H1 (cell line): Measurements from ENCODE around the gene GPC6. TPM values are rescaled to one million over a fixed set of nuclear protein-coding genes. Genes with fewer than 3 reads are reported as not detected.

Source experiments
- CTCF ChIA-PET: fragments of 300-600 bp; sonication (Branson Sonifier 250); formaldehyde crosslinking; loops from one replicate; lab custom pipeline; 2021; ENCODE audit not compliant: partially characterized antibody; lab: Charles Lee
- POLR2A ChIA-PET: fragments of 300-600 bp; sonication (Branson Sonifier 250); formaldehyde crosslinking; loops from one replicate; lab custom pipeline; 2021; ENCODE audit warnings: inconsistent platforms; ENCODE audit not compliant: partially characterized antibody; lab: Charles Lee
- DNase-seq, 2 experiments: peaks; one replicate each; pipeline versions ENCODE4 v3.0.0 to v3.0.0-alpha.2; 2010 to 2022; ENCODE audit warnings: low spot score in 2 of 2, low read depth in 1 of 2, mixed read lengths in 1 of 2
- FAIRE-seq: peaks from 2 replicates; lab custom pipeline; 2011; peaks lifted over from hg19 to GRCh38; lab: Jason Lieb, UNC
- H2AFZ ChIP-seq: 2 replicates; pipeline ENCODE4 v1.8.1; 2012; ENCODE audit warnings: low read length, inconsistent platforms
- H2AK5ac ChIP-seq: 2 replicates; pipeline ENCODE4 v1.6.1; 2013; ENCODE audit warnings: low read depth, low read length
- H2BK120ac ChIP-seq: replicated peaks from 2 replicates; pipeline ENCODE3; 2013; ENCODE audit warnings: low read depth, low read length, inconsistent platforms
- H2BK12ac ChIP-seq: 2 replicates; pipeline ENCODE4 v1.6.1; 2013; ENCODE audit warnings: low read depth, low read length
- H2BK15ac ChIP-seq: 2 replicates; pipeline ENCODE4 v1.6.1; 2013; ENCODE audit warnings: low read length
- H2BK20ac ChIP-seq: 2 replicates; pipeline ENCODE4 v1.6.1; 2013; ENCODE audit warnings: low read length
- H2BK5ac ChIP-seq: 2 replicates; pipeline ENCODE4 v1.6.1; 2013; ENCODE audit warnings: low read depth, low read length
- H3K14ac ChIP-seq: 2 replicates; pipeline ENCODE4 v1.6.1; 2013; ENCODE audit warnings: inconsistent platforms; ENCODE audit not compliant: insufficient read length
- H3K18ac ChIP-seq: 2 replicates; pipeline ENCODE4 v1.6.1; 2013; ENCODE audit warnings: low read length; ENCODE audit errors: extremely low read depth
- H3K23ac ChIP-seq: 2 replicates; pipeline ENCODE4 v1.6.1; 2013; ENCODE audit warnings: inconsistent platforms; ENCODE audit not compliant: insufficient read length
- H3K23me2 ChIP-seq: 2 replicates; pipeline ENCODE4 v1.6.1; 2013; ENCODE audit warnings: low read depth, low read length
- H3K27ac ChIP-seq: 2 replicates; pipeline ENCODE4 v1.6.1; 2011; ENCODE audit warnings: low read depth, low read length, inconsistent platforms
- H3K27me3 ChIP-seq, 4 experiments: replicated peaks in 1 of 4; 1 replicate in 1 of 4; 2 replicates in 3 of 4; pipeline versions ENCODE4 v1.6.1 to v1.8.1; 2011 to 2013; ENCODE audit warnings: low read length in 3 of 4, mild to moderate bottlenecking in 3 of 4, inconsistent platforms in 2 of 4, mixed read lengths in 2 of 4, moderate library complexity in 1 of 4; ENCODE audit not compliant: control insufficient read depth in 3 of 4, insufficient read depth in 3 of 4; ENCODE audit errors: extremely low read depth in 1 of 4
- H3K36me3 ChIP-seq, 4 experiments: 2 replicates each; pipeline versions ENCODE4 v1.6.1 to v1.8.1; 2011 to 2013; ENCODE audit warnings: mild to moderate bottlenecking in 4 of 4, low read length in 3 of 4, moderate library complexity in 2 of 4, control low read depth in 1 of 4, inconsistent platforms in 1 of 4; ENCODE audit not compliant: insufficient read depth in 4 of 4, control insufficient read depth in 2 of 4
- H3K4ac ChIP-seq: replicated peaks from 2 replicates; pipeline ENCODE3; 2013; ENCODE audit warnings: low read length, low read depth, mixed read lengths, inconsistent platforms; ENCODE audit not compliant: insufficient read length
- H3K4me1 ChIP-seq, 4 experiments: replicated peaks in 1 of 4; 1 replicate in 1 of 4; 2 replicates in 3 of 4; pipeline versions ENCODE4 v1.6.1 to v1.8.1; 2011 to 2013; ENCODE audit warnings: low read length in 3 of 4, inconsistent platforms in 2 of 4, mixed read lengths in 1 of 4; ENCODE audit not compliant: insufficient read depth in 4 of 4, control insufficient read depth in 3 of 4
- H3K4me2 ChIP-seq, 2 experiments: 2 replicates each; pipeline versions ENCODE4 v1.6.1 to v1.8.1; 2011 to 2013; ENCODE audit warnings: low read depth in 2 of 2, low read length in 2 of 2, control low read depth in 1 of 2, inconsistent platforms in 1 of 2, mild to moderate bottlenecking in 1 of 2; ENCODE audit not compliant: insufficient read depth in 1 of 2
- H3K4me3 ChIP-seq, 4 experiments: fragments of 200-600, 300-600 bp in 1 of 4; sonication (generic), shearing (Covaris generic), sonication (Bioruptor Twin) in 1 of 4; 2 replicates each; pipeline versions ENCODE4 v1.5.1 to v1.8.1; 2011 to 2016; ENCODE audit warnings: low read length in 4 of 4, low read depth in 3 of 4, control low read depth in 2 of 4, inconsistent platforms in 2 of 4, mild to moderate bottlenecking in 2 of 4, mixed read lengths in 1 of 4, moderate library complexity in 1 of 4; ENCODE audit not compliant: insufficient read depth in 2 of 4; ENCODE audit errors: extremely low read depth in 1 of 4
- H3K56ac ChIP-seq: replicated peaks from 2 replicates; pipeline ENCODE3; 2013; ENCODE audit warnings: low read depth, mild to moderate bottlenecking, mixed read lengths, low read length, inconsistent platforms; ENCODE audit not compliant: insufficient read length
- H3K79me1 ChIP-seq: 2 replicates; pipeline ENCODE4 v1.6.1; 2013; ENCODE audit warnings: low read depth, low read length, control low read depth
- H3K79me2 ChIP-seq, 2 experiments: 2 replicates each; pipeline versions ENCODE4 v1.6.1 to v1.8.1; 2012 to 2013; ENCODE audit warnings: low read length in 2 of 2, mild to moderate bottlenecking in 2 of 2, inconsistent platforms in 1 of 2; ENCODE audit not compliant: insufficient read depth in 2 of 2, control insufficient read depth in 1 of 2
- H3K9ac ChIP-seq, 4 experiments: replicated peaks in 1 of 4; 1 replicate in 1 of 4; 2 replicates in 3 of 4; pipeline versions ENCODE4 v1.6.1 to v1.8.1; 2011 to 2013; ENCODE audit warnings: low read depth in 3 of 4, low read length in 3 of 4, control low read depth in 2 of 4, mild to moderate bottlenecking in 2 of 4, moderate library complexity in 2 of 4, inconsistent platforms in 1 of 4; ENCODE audit errors: extremely low read depth in 1 of 4
- H3K9me3 ChIP-seq, 2 experiments: 2 replicates each; pipeline versions ENCODE4 v1.6.1 to v1.8.1; 2012 to 2013; ENCODE audit warnings: mild to moderate bottlenecking in 2 of 2, moderate library complexity in 2 of 2, control low read depth in 1 of 2, inconsistent platforms in 1 of 2, low read depth in 1 of 2, low read length in 1 of 2, mixed read lengths in 1 of 2; ENCODE audit not compliant: insufficient read depth in 2 of 2
- H4K20me1 ChIP-seq, 2 experiments: replicated peaks in 1 of 2; 2 replicates each; pipeline versions ENCODE3 to v1.8.1; 2011 to 2013; ENCODE audit warnings: inconsistent platforms in 2 of 2, low read length in 2 of 2, mild to moderate bottlenecking in 1 of 2; ENCODE audit not compliant: insufficient read depth in 2 of 2, control insufficient read depth in 1 of 2
- H4K5ac ChIP-seq: 2 replicates; pipeline ENCODE4 v1.6.1; 2013; ENCODE audit warnings: low read length, low read depth, mixed read lengths, inconsistent platforms; ENCODE audit not compliant: insufficient read length
- H4K8ac ChIP-seq: 2 replicates; pipeline ENCODE4 v1.8.0; 2013; ENCODE audit warnings: mild to moderate bottlenecking, moderate library complexity, low read length, inconsistent platforms; ENCODE audit not compliant: insufficient read depth; ENCODE audit errors: extremely low read depth
- H4K91ac ChIP-seq: replicated peaks from 2 replicates; pipeline ENCODE3; 2013; ENCODE audit warnings: low read length, mixed read lengths, inconsistent platforms; ENCODE audit not compliant: insufficient read length
- ATF2 ChIP-seq: IDR thresholded peaks from 2 replicates; pipeline ENCODE4 v1.6.1; 2012; ENCODE audit warnings: low read length, inconsistent platforms
- CREB1 ChIP-seq: IDR thresholded peaks from 2 replicates; pipeline ENCODE4 v1.6.1; 2012; ENCODE audit warnings: inconsistent platforms
- POLR2A ChIP-seq, 2 experiments: IDR thresholded peaks; 1 replicate in 1 of 2; 2 replicates in 1 of 2; pipeline ENCODE4 v1.6.1; 2011; ENCODE audit warnings: low read depth in 2 of 2, low read length in 2 of 2, mild to moderate bottlenecking in 2 of 2; ENCODE audit errors: control extremely low read depth in 1 of 2
- TAF1 ChIP-seq: IDR thresholded peaks from 2 replicates; pipeline ENCODE4 v1.6.1; 2011; ENCODE audit warnings: mild to moderate bottlenecking, low read depth, low read length
- TAF7 ChIP-seq: optimal IDR thresholded peaks from 2 replicates; pipeline ENCODE3; 2011; ENCODE audit warnings: low read depth, mild to moderate bottlenecking, inconsistent platforms, low read length, moderate library complexity, borderline replicate concordance
- WGBS, 2 experiments: shearing (Covaris generic) in 1 of 2; methylation state at CpG; one replicate each; pipeline versions ENCODE4 v1.1.6 to v1.1.7; 2013 to 2015; ENCODE audit warnings: low lambda C conversion rate in 2 of 2, mixed read lengths in 2 of 2, inconsistent platforms in 1 of 2, low coverage in 1 of 2, missing lambda C conversion rate in 1 of 2; ENCODE audit not compliant: insufficient replicate concordance in 2 of 2, insufficient coverage in 1 of 2, insufficient read length in 1 of 2; ENCODE audit errors: extremely low coverage in 1 of 2, missing lambda C conversion rate in 1 of 2; 5-methylcytosine and 5-hydroxymethylcytosine counted together
- polyA plus RNA-seq, 7 experiments: library from polyadenylated mRNA; depleted of rRNA in 3 of 7; stranded (reverse) in 5 of 7; unstranded in 2 of 7; fragments of >200 nt in 5 of 7; fragments of 200-250 nt in 2 of 7; gene quantifications; 1 replicate in 5 of 7; 2 replicates in 1 of 7; 4 replicates in 1 of 7; pipeline versions ENCODE4 v1.2.1 to v1.2.3, GENCODE V29; 2011 to 2013; ENCODE audit warnings: missing spikeins in 2 of 7, mixed read lengths in 2 of 7
- total RNA-seq: library from RNA; stranded (reverse); fragmentation: NEBNext Ultra II Directional; extraction: Animal tissue kit (Norgen Biotek cat#: 25700); gene quantifications from 2 replicates; pipeline ENCODE4 v1.2.1, GENCODE V29; 2021

The GPC6 gene
- total and polyA plus RNA-seq, 2 of the 8 experiments (the other 6 are each of a cell fraction or from before 2014, with no cell fraction given) = 5.4 to 12.0 TPM

GRCh38 chr13:93721483-93721882 is 494.9 kb downstream of the GPC6 start:
- H2AFZ ChIP-seq = no peak overlapping the region
- no peak overlapping the region for H4K91ac ChIP-seq
- no peak overlapping the region for H3K4me3 ChIP-seq
- no peak overlapping the region for H3K4ac ChIP-seq
- H4K20me1 ChIP-seq = no peaks in the 10 kb centered on the region
- H2BK120ac ChIP-seq = no peak overlapping the region
- FAIRE-seq (no peak), DNase-seq (no peak)
- H2BK20ac ChIP-seq = no peak overlapping the region
- no peak overlapping the region for H3K4me2 ChIP-seq
- no peak overlapping the region for H4K8ac ChIP-seq
- no peak overlapping the region for H3K14ac ChIP-seq
- no peak overlapping the region for H3K9ac ChIP-seq
- no peak overlapping the region for H2BK15ac ChIP-seq
- H3K79me1 ChIP-seq = no peaks in the 10 kb centered on the region
- H4K5ac ChIP-seq = no peak overlapping the region
- H3K36me3 ChIP-seq = no peaks in the 10 kb centered on the region
- H3K18ac ChIP-seq = no peak overlapping the region
- H3K27me3 ChIP-seq = no peaks in the 10 kb centered on the region
- no peak overlapping the region for H3K56ac ChIP-seq
- WGBS, 2 experiments = 57% methylated on average over 3 of the region's 3 CpGs; no CpG with 5 or more reads in 1 of the 2 experiments
- ChIA-PET POLR2A (no interaction called here), CTCF (interaction anchor here (0.5 kb wide), 1 partner anchor 188 kb away, joined by 3 read pairs; no protein-coding TSS in a partner anchor)
- H3K4me1 ChIP-seq = no peaks in the 10 kb centered on the region
- H3K23ac ChIP-seq = no peak overlapping the region
- H3K9me3 ChIP-seq = no peaks in the 10 kb centered on the region
- no peak overlapping the region for H2AK5ac ChIP-seq
- H2BK12ac ChIP-seq = no peak overlapping the region
- no peaks in the 10 kb centered on the region for H3K79me2 ChIP-seq
- H2BK5ac ChIP-seq = no peak overlapping the region
- H3K23me2 ChIP-seq = no peaks in the 10 kb centered on the region
- H3K27ac ChIP-seq = no peak overlapping the region
- TF ChIP-seq ATF2 = no peak
- TF ChIP-seq TAF7 = no peak
- no peak for TF ChIP-seq TAF1
- TF ChIP-seq CREB1 = no peak
- TF ChIP-seq POLR2A (IDR thresholded peaks at IDR 0.05; ENCODE audit: control extremely low read depth in 1 of 2, low read depth in 2 of 2, low read length in 2 of 2) = no peak
